Measurements from ENCODE around the gene MBNL1. TPM values are rescaled to one million over a fixed set of nuclear protein-coding genes. Genes with fewer than 3 reads are reported as not detected.
"Not testable (repeated sequence)": the region's sequence is repeated elsewhere in the genome, so short reads cannot be mapped to it uniquely, and the experiment has no call there.

The MBNL1 gene
- total and polyA plus RNA-seq, 11 donors: 46.8 to 416 (median 189) TPM

GRCh38 chr3:152395764-152396163, 127.0 kb downstream of the MBNL1 start:
- H3K9me3 ChIP-seq: peaks cover 0 to 3% (median 0%) of the 10 kb centered on the region in 12 donors
- H3K36me3 ChIP-seq: peaks cover 0 to 24% (median 0%) of the 10 kb centered on the region in 9 donors
- intact Hi-C loops (cut with DNase I): no loop called here
- no peaks in the 10 kb centered on the region for H3K27me3 ChIP-seq
- peak overlapping the region in 6 of 12 donors; percentile 3 to 91 (median 31) for H3K27ac ChIP-seq
- no peak overlapping the region for H3K4me3 ChIP-seq
- no peak for TF ChIP-seq CTCF (IDR thresholded peaks at IDR 0.05)
- no peak for TF ChIP-seq POLR2A (IDR thresholded peaks at IDR 0.05)
- 66 to 76% (median 70%) methylated on average over 4 of the region's 4 CpGs for WGBS, 4 donors
- ATAC-seq: peak in 3 of 4 donors; percentile 29 to 44 (median 44)
- DNase-seq: no peak
- H3K4me1 ChIP-seq: peaks cover 29 to 95% (median 86%) of the 10 kb centered on the region in 12 donors

- H3K4me3 ChIP-seq: no peak overlapping the region
- peak overlapping the region in 8 of 12 donors; percentile 15 to 91 (median 45) for H3K27ac ChIP-seq
- DNase-seq: no peak
- peaks cover 0 to 3% (median 0%) of the 10 kb centered on the region in 12 donors for H3K9me3 ChIP-seq
- no peaks in the 10 kb centered on the region for H3K27me3 ChIP-seq
- intact Hi-C loops (cut with DNase I): no loop called here
- peak in 1 of 4 donors; percentile 24 for ATAC-seq
- TF ChIP-seq POLR2A (IDR thresholded peaks at IDR 0.05): no peak
- TF ChIP-seq CTCF (IDR thresholded peaks at IDR 0.05): no peak
- H3K4me1 ChIP-seq: peaks cover 24 to 95% (median 84%) of the 10 kb centered on the region in 12 donors
- H3K36me3 ChIP-seq: peaks cover 0 to 20% (median 0%) of the 10 kb centered on the region in 9 donors
These were observed 128.1 kb downstream of the MBNL1 start for GRCh38 chr3:152396867-152397266.

- Histone ChIP-seq H3K27ac (peak overlapping the region in 8 of 12 donors; percentile 15 to 91 (median 45)), H3K4me1 (peaks cover 24 to 95% (median 84%) of the 10 kb centered on the region in 12 donors), H3K36me3 (peaks cover 0 to 20% (median 0%) of the 10 kb centered on the region in 9 donors)
- DNase-seq; intact Hi-C loops (cut with DNase I); ATAC-seq; H3K27me3 ChIP-seq; H3K4me3 ChIP-seq; H3K9me3 ChIP-seq: not testable (repeated sequence)
- 85 to 90% (median 88%) methylated on average over 2 of the region's 2 CpGs for WGBS, 4 donors
These were observed 128.6 kb downstream of the MBNL1 start for GRCh38 chr3:152397348-152397747.

GRCh38 chr3:152398495-152398894, 129.8 kb downstream of the MBNL1 start:
- ATAC-seq: no peak
- Histone ChIP-seq H3K9me3 (peaks cover 0 to 3% (median 0%) of the 10 kb centered on the region in 12 donors), H3K27ac (peak overlapping the region in 11 of 12 donors; percentile 32 to 94 (median 68)), H3K27me3 (no peaks in the 10 kb centered on the region), H3K4me3 (no peak overlapping the region), H3K36me3 (peaks cover 0 to 20% (median 0%) of the 10 kb centered on the region in 9 donors), H3K4me1 (peaks cover 20 to 95% (median 84%) of the 10 kb centered on the region in 12 donors)
- DNase-seq: no peak
- no peak for TF ChIP-seq POLR2A (IDR thresholded peaks at IDR 0.05)
- intact Hi-C loops (cut with DNase I): no loop called here

GRCh38 chr3:152399374-152399773, 130.6 kb downstream of the MBNL1 start:
- H3K27me3 ChIP-seq: no peaks in the 10 kb centered on the region
- peak overlapping the region in 11 of 12 donors; percentile 8 to 94 (median 68) for H3K27ac ChIP-seq
- peaks cover 17 to 95% (median 84%) of the 10 kb centered on the region in 12 donors for H3K4me1 ChIP-seq
- intact Hi-C loops (cut with DNase I): no loop called here
- no peak for TF ChIP-seq CTCF (IDR thresholded peaks at IDR 0.05)
- no peak for TF ChIP-seq POLR2A (IDR thresholded peaks at IDR 0.05)
- H3K9me3 ChIP-seq: peaks cover 0 to 3% (median 0%) of the 10 kb centered on the region in 12 donors
- peaks cover 0 to 18% (median 0%) of the 10 kb centered on the region in 9 donors for H3K36me3 ChIP-seq
- no peak overlapping the region for H3K4me3 ChIP-seq
- DNase-seq (no peak), ATAC-seq (no peak)
